ENCODE data around the gene NTM.

NTM gene

DNA sequence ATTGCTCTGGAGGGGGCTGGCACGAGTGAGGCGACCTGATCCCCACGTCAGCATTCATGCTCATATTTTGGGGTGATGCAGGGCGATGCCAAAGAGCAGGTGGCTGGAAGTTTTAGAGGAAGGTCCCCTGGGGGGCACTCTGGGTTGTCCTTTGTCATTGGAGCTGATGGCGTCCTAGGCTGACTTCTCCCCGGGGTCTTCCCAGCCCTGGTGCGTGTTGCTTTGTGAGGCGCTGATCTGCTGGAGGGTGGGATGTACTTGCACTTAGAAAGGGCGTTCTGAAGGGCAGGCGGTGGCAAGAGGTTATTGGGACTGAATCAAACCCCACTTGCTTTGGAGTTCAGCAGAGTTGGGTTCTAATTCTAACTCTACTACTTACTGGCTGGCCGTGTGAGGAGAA lies 313.3 kb downstream of the NTM start:
- DNase-seq = no peak
- no peak overlapping the region for H3K4me3 ChIP-seq (ENCODE audit: insufficient read depth, low read depth, low read length, poor library complexity, severe bottlenecking)
- no peaks in the 10 kb centered on the region for H3K4me1 ChIP-seq (ENCODE audit: control insufficient read depth, insufficient read depth, low read length, poor library complexity, severe bottlenecking)
- no peaks in the 10 kb centered on the region for H3K9me3 ChIP-seq (ENCODE audit: control insufficient read depth, low read length)
- H3K27ac ChIP-seq (ENCODE audit: insufficient read depth, low read length, poor library complexity, severe bottlenecking) = no peak overlapping the region
- H3K36me3 ChIP-seq (ENCODE audit: control insufficient read depth, insufficient read depth, low read length) = no peaks in the 10 kb centered on the region
- H3K27me3 ChIP-seq (replicated peaks; ENCODE audit: control insufficient read depth, insufficient read depth, low read length, poor library complexity, severe bottlenecking) = no peaks in the 10 kb centered on the region

- no peaks in the 10 kb centered on the region for H3K27me3 ChIP-seq (replicated peaks; ENCODE audit: control insufficient read depth, insufficient read depth, low read length, poor library complexity, severe bottlenecking)
- no peaks in the 10 kb centered on the region for H3K9me3 ChIP-seq (ENCODE audit: control insufficient read depth, low read length)
- H3K27ac ChIP-seq (ENCODE audit: insufficient read depth, low read length, poor library complexity, severe bottlenecking) = no peak overlapping the region
- H3K36me3 ChIP-seq (ENCODE audit: control insufficient read depth, insufficient read depth, low read length) = no peaks in the 10 kb centered on the region
- no peak for DNase-seq
- H3K4me1 ChIP-seq (ENCODE audit: control insufficient read depth, insufficient read depth, low read length, poor library complexity, severe bottlenecking) = no peaks in the 10 kb centered on the region
- no peak overlapping the region for H3K4me3 ChIP-seq (ENCODE audit: insufficient read depth, low read depth, low read length, poor library complexity, severe bottlenecking)
Observed at GRCh38 chr11:131684111-131685060, 314.0 kb downstream of the NTM start.

DNA sequence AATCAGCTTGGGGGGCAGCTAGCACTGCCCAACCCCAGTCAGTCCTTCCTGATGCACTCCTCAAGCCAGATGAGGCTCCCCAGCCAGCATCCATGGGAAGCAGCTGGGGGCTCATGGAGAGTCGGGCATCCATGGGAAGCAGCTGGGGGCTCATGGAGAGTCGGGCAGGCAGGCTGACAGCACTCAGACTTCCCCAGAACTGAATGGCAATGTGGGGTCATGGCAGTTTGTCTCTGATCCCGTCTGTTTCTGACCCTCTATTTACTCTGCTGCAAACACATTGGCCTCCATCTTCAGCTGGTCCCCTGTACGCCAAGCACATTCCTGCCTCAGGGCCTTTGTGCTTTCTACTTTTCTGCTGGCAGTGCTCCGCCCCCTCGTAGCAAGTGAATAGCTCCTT lies 314.8 kb downstream of the NTM start:
- Histone ChIP-seq H3K27me3 (replicated peaks; ENCODE audit: control insufficient read depth, insufficient read depth, low read length, poor library complexity, severe bottlenecking) (no peaks in the 10 kb centered on the region), H3K4me1 (ENCODE audit: control insufficient read depth, insufficient read depth, low read length, poor library complexity, severe bottlenecking) (no peaks in the 10 kb centered on the region), H3K9me3 (ENCODE audit: control insufficient read depth, low read length) (no peaks in the 10 kb centered on the region), H3K36me3 (ENCODE audit: control insufficient read depth, insufficient read depth, low read length) (no peaks in the 10 kb centered on the region), H3K4me3 (ENCODE audit: insufficient read depth, low read depth, low read length, poor library complexity, severe bottlenecking) (no peak overlapping the region), H3K27ac (ENCODE audit: insufficient read depth, low read length, poor library complexity, severe bottlenecking) (no peak overlapping the region)
- DNase-seq = no peak

DNA sequence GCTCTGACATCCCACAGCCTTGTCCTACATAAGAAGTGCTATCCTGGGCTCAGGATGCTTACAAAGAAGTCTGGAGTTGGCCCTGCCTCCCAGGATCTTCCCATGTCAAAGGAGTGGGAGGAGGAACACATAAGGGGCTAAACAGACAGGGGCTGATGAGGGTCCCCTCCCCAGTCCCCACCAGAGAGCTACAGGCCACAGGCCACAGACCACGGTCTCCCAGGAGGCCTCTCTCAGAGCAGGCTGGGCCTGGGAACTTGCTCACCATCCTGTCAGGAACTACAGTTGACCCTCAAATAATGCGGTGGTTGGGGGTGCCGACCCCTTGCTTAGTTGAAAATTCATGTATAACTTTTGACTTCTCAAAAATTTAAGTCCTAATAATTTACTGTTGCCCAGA lies 315.5 kb downstream of the NTM start:
- no peaks in the 10 kb centered on the region for H3K36me3 ChIP-seq (ENCODE audit: control insufficient read depth, insufficient read depth, low read length)
- no peak overlapping the region for H3K4me3 ChIP-seq (ENCODE audit: insufficient read depth, low read depth, low read length, poor library complexity, severe bottlenecking)
- H3K9me3 ChIP-seq (ENCODE audit: control insufficient read depth, low read length) = no peaks in the 10 kb centered on the region
- no peak overlapping the region for H3K27ac ChIP-seq (ENCODE audit: insufficient read depth, low read length, poor library complexity, severe bottlenecking)
- no peak for DNase-seq
- no peaks in the 10 kb centered on the region for H3K4me1 ChIP-seq (ENCODE audit: control insufficient read depth, insufficient read depth, low read length, poor library complexity, severe bottlenecking)
- H3K27me3 ChIP-seq (replicated peaks; ENCODE audit: control insufficient read depth, insufficient read depth, low read length, poor library complexity, severe bottlenecking) = no peaks in the 10 kb centered on the region

GRCh38 chr11:131686836-131687235 lies 316.4 kb downstream of the NTM start:
- H3K27ac ChIP-seq (ENCODE audit: insufficient read depth, low read length, poor library complexity, severe bottlenecking) = no peak overlapping the region
- H3K27me3 ChIP-seq (replicated peaks; ENCODE audit: control insufficient read depth, insufficient read depth, low read length, poor library complexity, severe bottlenecking) = no peaks in the 10 kb centered on the region
- DNase-seq = no peak
- no peaks in the 10 kb centered on the region for H3K36me3 ChIP-seq (ENCODE audit: control insufficient read depth, insufficient read depth, low read length)
- no peaks in the 10 kb centered on the region for H3K9me3 ChIP-seq (ENCODE audit: control insufficient read depth, low read length)
- no peak overlapping the region for H3K4me3 ChIP-seq (ENCODE audit: insufficient read depth, low read depth, low read length, poor library complexity, severe bottlenecking)
- no peaks in the 10 kb centered on the region for H3K4me1 ChIP-seq (ENCODE audit: control insufficient read depth, insufficient read depth, low read length, poor library complexity, severe bottlenecking)

GRCh38 chr11:131687291-131688047 lies 317.1 kb downstream of the NTM start:
- Histone ChIP-seq H3K27ac (ENCODE audit: insufficient read depth, low read length, poor library complexity, severe bottlenecking) (no peak overlapping the region), H3K4me3 (ENCODE audit: insufficient read depth, low read depth, low read length, poor library complexity, severe bottlenecking) (no peak overlapping the region), H3K4me1 (ENCODE audit: control insufficient read depth, insufficient read depth, low read length, poor library complexity, severe bottlenecking) (no peaks in the 10 kb centered on the region), H3K27me3 (replicated peaks; ENCODE audit: control insufficient read depth, insufficient read depth, low read length, poor library complexity, severe bottlenecking) (no peaks in the 10 kb centered on the region), H3K9me3 (ENCODE audit: control insufficient read depth, low read length) (no peaks in the 10 kb centered on the region), H3K36me3 (ENCODE audit: control insufficient read depth, insufficient read depth, low read length) (no peaks in the 10 kb centered on the region)
- no peak for DNase-seq

DNA sequence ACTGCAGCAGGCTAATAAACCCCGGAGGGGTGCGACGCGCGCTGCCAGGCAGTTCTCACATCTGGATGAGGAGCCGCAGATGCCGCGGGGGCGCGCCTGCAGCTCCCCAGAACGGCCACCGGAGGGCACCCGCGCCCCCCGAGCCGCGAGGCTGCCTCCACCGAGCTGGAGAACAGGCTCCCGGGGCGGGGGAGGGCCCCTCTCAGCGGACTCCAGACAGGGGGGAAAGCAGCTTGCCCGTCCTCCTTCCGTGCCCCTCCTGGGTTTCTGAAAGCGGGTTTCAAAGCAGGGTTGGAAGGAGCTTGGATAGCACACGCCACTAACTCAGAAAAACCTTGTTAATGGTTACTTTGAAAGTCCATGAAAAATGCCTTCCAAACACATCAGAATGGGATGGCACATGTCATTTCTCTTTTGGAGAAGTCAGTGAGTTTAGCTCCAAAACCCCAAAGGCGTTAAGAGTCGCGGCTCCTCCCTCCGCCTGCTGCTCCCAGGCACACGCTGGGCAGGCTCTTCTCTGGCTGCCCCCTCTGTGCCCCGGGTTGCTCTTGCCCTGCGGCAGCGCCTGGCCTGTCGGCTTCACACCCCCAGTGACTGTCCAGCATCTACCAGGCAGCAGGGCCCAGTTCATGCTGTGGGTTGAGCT lies 317.8 kb downstream of the NTM start:
- Histone ChIP-seq H3K36me3 (ENCODE audit: control insufficient read depth, insufficient read depth, low read length) (no peaks in the 10 kb centered on the region), H3K4me1 (ENCODE audit: control insufficient read depth, insufficient read depth, low read length, poor library complexity, severe bottlenecking) (no peaks in the 10 kb centered on the region), H3K9me3 (ENCODE audit: control insufficient read depth, low read length) (no peaks in the 10 kb centered on the region), H3K27me3 (replicated peaks; ENCODE audit: control insufficient read depth, insufficient read depth, low read length, poor library complexity, severe bottlenecking) (no peaks in the 10 kb centered on the region), H3K27ac (ENCODE audit: insufficient read depth, low read length, poor library complexity, severe bottlenecking) (no peak overlapping the region), H3K4me3 (ENCODE audit: insufficient read depth, low read depth, low read length, poor library complexity, severe bottlenecking) (no peak overlapping the region)
- DNase-seq = no peak

DNA sequence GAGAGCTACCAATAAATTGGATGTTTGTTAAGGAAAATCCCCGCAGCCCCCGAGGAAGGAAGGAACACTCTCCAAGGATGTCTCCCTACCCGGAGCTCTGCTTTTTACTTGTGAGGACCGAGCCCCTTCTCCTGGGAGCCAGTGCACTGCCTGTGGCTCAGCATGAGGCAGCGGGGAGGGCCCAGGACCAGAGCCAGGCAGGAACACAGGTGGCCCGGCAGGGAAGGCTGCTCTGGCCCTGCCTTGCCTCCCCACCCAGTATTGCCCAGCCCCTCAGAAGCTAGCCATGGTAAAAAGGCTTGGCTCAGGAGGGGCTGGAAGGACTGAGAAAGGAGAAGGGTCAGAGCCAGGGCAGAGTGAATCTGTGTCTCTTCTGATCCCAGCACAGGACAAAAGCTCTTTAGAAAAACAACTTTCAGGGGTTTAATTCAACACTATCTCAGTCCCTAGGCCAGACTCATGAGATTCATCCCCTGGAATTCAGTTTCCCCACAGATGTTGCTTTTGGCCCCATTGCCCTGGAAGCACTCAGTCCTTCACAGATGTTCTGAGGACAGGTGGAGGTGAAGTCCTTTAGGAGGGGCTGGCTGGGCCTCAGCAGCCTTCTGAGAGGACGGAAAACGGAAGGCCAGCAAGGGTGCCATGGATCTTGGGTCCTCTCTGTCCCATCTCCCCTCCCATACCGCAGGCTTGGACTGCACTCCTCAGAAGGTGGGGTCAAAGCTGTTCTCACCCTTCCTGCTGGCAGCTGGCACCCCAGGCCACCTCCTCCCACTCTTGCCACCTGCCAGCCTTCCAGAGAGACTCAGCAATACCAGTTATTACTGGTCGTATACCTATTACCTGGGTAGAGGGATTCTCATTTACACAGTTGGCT lies 318.9 kb downstream of the NTM start:
- H3K27ac ChIP-seq (ENCODE audit: insufficient read depth, low read length, poor library complexity, severe bottlenecking) = no peak overlapping the region
- DNase-seq = no peak
- H3K4me3 ChIP-seq (ENCODE audit: insufficient read depth, low read depth, low read length, poor library complexity, severe bottlenecking) = no peak overlapping the region
- H3K27me3 ChIP-seq (replicated peaks; ENCODE audit: control insufficient read depth, insufficient read depth, low read length, poor library complexity, severe bottlenecking) = no peaks in the 10 kb centered on the region
- H3K4me1 ChIP-seq (ENCODE audit: control insufficient read depth, insufficient read depth, low read length, poor library complexity, severe bottlenecking) = no peaks in the 10 kb centered on the region
- H3K36me3 ChIP-seq (ENCODE audit: control insufficient read depth, insufficient read depth, low read length) = no peaks in the 10 kb centered on the region
- no peaks in the 10 kb centered on the region for H3K9me3 ChIP-seq (ENCODE audit: control insufficient read depth, low read length)

GRCh38 chr11:131690362-131690761 lies 319.9 kb downstream of the NTM start:
- Histone ChIP-seq H3K36me3 (ENCODE audit: control insufficient read depth, insufficient read depth, low read length) (no peaks in the 10 kb centered on the region), H3K27me3 (replicated peaks; ENCODE audit: control insufficient read depth, insufficient read depth, low read length, poor library complexity, severe bottlenecking) (no peaks in the 10 kb centered on the region), H3K9me3 (ENCODE audit: control insufficient read depth, low read length) (no peaks in the 10 kb centered on the region), H3K4me3 (ENCODE audit: insufficient read depth, low read depth, low read length, poor library complexity, severe bottlenecking) (no peak overlapping the region), H3K4me1 (ENCODE audit: control insufficient read depth, insufficient read depth, low read length, poor library complexity, severe bottlenecking) (no peaks in the 10 kb centered on the region), H3K27ac (ENCODE audit: insufficient read depth, low read length, poor library complexity, severe bottlenecking) (no peak overlapping the region)
- no peak for DNase-seq

Measured in effector memory CD4-positive, alpha-beta T cell (primary cell).